Right lobe of liver (tissue), 6 donors: ENCODE results near the gene PDGFD. TPM values are rescaled to one million over a fixed set of nuclear protein-coding genes. Genes with fewer than 3 reads are reported as not detected.

Experiments
- ATAC-seq, 4 donors: fragments of 200-7000 bp; cut with Tn5 transposase; one replicate each; pipeline ENCODE4 v1.9.1; 2020; ENCODE audit warnings: mild to moderate bottlenecking in 4 of 4, moderate library complexity in 4 of 4
- DNase-seq, 3 donors: peaks; one replicate each; pipeline ENCODE4 v3.0.0-alpha.2; 2020
- H3K27ac ChIP-seq, 3 donors: fragments of 200-600 bp; one replicate each; pipeline ENCODE4 v1.8.0; 2022
- H3K27me3 ChIP-seq, 2 donors: fragments of 200-600 bp; one replicate each; pipeline ENCODE4 v1.8.0; 2022
- H3K36me3 ChIP-seq, 4 donors: fragments of 200-600 bp; sonication (generic) in 1 of 4; one replicate each; pipeline versions ENCODE4 v1.5.1 to v1.8.0; 2017 to 2022; ENCODE audit warnings: control low read depth in 1 of 4
- H3K4me1 ChIP-seq, 4 donors: fragments of 200-600 bp; sonication (generic) in 1 of 4; one replicate each; pipeline versions ENCODE4 v1.5.1 to v1.8.0; 2017 to 2022; ENCODE audit warnings: control low read depth in 1 of 4
- H3K4me3 ChIP-seq, 3 donors: fragments of 200-600 bp; one replicate each; pipeline ENCODE4 v1.8.0; 2022
- H3K9me3 ChIP-seq, 4 donors: fragments of 200-600 bp; sonication (generic) in 1 of 4; one replicate each; pipeline versions ENCODE4 v1.5.1 to v1.8.0; 2017 to 2022; ENCODE audit warnings: control low read depth in 1 of 4
- CTCF ChIP-seq, 4 donors: fragments of 200-600 bp in 3 of 4; fragments of 450-650 bp in 1 of 4; IDR thresholded peaks; one replicate each; pipeline versions ENCODE4 v1.5.1 to v1.8.0; 2016 to 2022; ENCODE audit warnings: antibody characterized with exemption in 4 of 4, mild to moderate bottlenecking in 2 of 4
- POLR2A ChIP-seq: fragments of 450-650 bp; IDR thresholded peaks from one replicate; pipeline ENCODE4 v1.6.1; 2017; ENCODE audit warnings: antibody characterized with exemption, mild to moderate bottlenecking
- WGBS: methylation state at CpG from one replicate; pipeline ENCODE4 v1.1.6; 2018; ENCODE audit warnings: low coverage, low lambda C conversion rate; ENCODE audit not compliant: insufficient coverage; ENCODE audit errors: missing lambda C conversion rate; 5-methylcytosine and 5-hydroxymethylcytosine counted together
- intact Hi-C, 2 donors: fragments of 100-400 bp; cut with DNase I; formaldehyde crosslinking; loops; one replicate each; pipeline versions ENCODE4 v1.11.2 to v1.14.1; 2022
- total RNA-seq, 6 experiments: library from RNA; depleted of rRNA in 2 of 6; stranded (reverse); fragments of >200 nt in 2 of 6; fragmentation: NEBNext Ultra II Directional in 3 of 6; extraction: Animal tissue kit (Norgen Biotek cat#: 25700) in 3 of 6; gene quantifications; one replicate each; pipeline versions ENCODE4 v1.1.0 to v1.2.4, GENCODE V29; 2016 to 2023
- donor health status: DM: no; HTN: yes; CAD: no.
- donor health status: DM: no; HTN: no; CAD: no.
- donor health status: DM: no; HTN: no; CAD: no.
- donor health status: DM: no; HTN: yes; CAD: no.
- donor health status: DM: no; HTN: yes; CAD: no.

The PDGFD gene
- total RNA-seq, 6 experiments from 2014 or later: 0.84 to 1.6 (median 1.1) TPM

- no peaks in the 10 kb centered on the region for H3K27me3 ChIP-seq
- intact Hi-C loops: no loop called here
- ATAC-seq (no peak), DNase-seq (no peak)
- H3K9me3 ChIP-seq: no peaks in the 10 kb centered on the region
- no peak overlapping the region for H3K27ac ChIP-seq
- 42% methylated on average over 2 of the region's 2 CpGs for WGBS
- no peak overlapping the region for H3K4me3 ChIP-seq
- no peaks in the 10 kb centered on the region for H3K4me1 ChIP-seq
- no peaks in the 10 kb centered on the region for H3K36me3 ChIP-seq
- TF ChIP-seq CTCF (IDR thresholded peaks at IDR 0.05) (no peak), POLR2A (no peak)
Measured at GRCh38 chr11:104092744-104093143, 71.2 kb downstream of the PDGFD start.

- Histone ChIP-seq H3K27me3 (no peaks in the 10 kb centered on the region), H3K9me3 (no peaks in the 10 kb centered on the region), H3K27ac (no peak overlapping the region), H3K4me3 (no peak overlapping the region), H3K4me1 (no peaks in the 10 kb centered on the region), H3K36me3 (no peaks in the 10 kb centered on the region)
- DNase-seq (no peak), ATAC-seq (no peak)
- 61% methylated on average over 4 of the region's 4 CpGs for WGBS
- intact Hi-C loops: no loop called here
- TF ChIP-seq POLR2A: no peak
- no peak for TF ChIP-seq CTCF (IDR thresholded peaks at IDR 0.05)
Measured at GRCh38 chr11:104091281-104092096, 72.5 kb downstream of the PDGFD start.

DNA sequence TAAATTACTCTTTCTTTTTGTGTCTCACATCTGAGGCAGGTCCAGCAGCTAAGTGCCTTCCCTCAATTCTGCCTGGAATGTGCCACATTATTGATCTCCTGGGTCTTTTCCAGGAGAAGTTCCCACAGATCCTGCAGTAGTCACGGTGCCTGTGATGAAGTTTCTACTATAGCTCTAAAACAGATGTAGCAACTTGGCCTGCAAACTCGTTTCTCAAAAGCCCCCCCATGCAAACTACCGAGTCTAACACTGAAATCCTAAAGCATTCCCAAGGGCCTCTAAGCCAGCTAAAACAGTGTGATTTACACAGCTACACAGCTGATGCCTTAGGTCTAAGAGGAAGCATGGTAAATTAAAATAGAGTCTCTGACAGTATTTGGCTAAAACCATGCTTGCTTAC, 73.2 kb downstream of the PDGFD start:
- intact Hi-C loops: no loop called here
- no peaks in the 10 kb centered on the region for H3K4me1 ChIP-seq
- H3K27me3 ChIP-seq: no peaks in the 10 kb centered on the region
- no peak overlapping the region for H3K4me3 ChIP-seq
- no peak for DNase-seq
- no peaks in the 10 kb centered on the region for H3K36me3 ChIP-seq
- no peaks in the 10 kb centered on the region for H3K9me3 ChIP-seq
- ATAC-seq: no peak
- H3K27ac ChIP-seq: no peak overlapping the region
- WGBS: 33% methylated on average over 3 of the region's 3 CpGs
- no peak for TF ChIP-seq POLR2A
- no peak for TF ChIP-seq CTCF (IDR thresholded peaks at IDR 0.05)

DNA sequence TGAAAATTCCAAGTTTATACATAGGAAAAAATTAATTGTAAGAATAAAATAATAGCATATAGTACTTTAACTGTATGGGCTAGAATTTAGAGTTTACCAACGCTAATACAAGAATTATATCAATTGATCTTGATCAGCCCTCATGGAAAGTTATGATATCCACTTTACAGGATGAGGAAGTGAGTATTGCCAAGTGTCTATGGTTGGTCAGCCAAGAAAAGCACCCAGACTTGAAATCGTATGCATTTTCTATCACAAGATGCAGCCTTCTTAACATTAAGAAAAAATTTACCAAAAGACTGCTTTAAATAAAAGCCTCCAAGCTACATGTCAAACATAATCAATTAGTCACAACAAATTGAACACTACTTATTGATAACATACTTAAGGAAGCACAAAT, 74.5 kb downstream of the PDGFD start:
- no peak overlapping the region for H3K4me3 ChIP-seq
- ATAC-seq: no peak
- 36% methylated on average over 2 of the region's 2 CpGs for WGBS
- no peak overlapping the region for H3K27ac ChIP-seq
- no peaks in the 10 kb centered on the region for H3K36me3 ChIP-seq
- intact Hi-C loops: no loop called here
- H3K4me1 ChIP-seq: no peaks in the 10 kb centered on the region
- no peaks in the 10 kb centered on the region for H3K9me3 ChIP-seq
- DNase-seq: no peak
- TF ChIP-seq CTCF (IDR thresholded peaks at IDR 0.05): no peak
- TF ChIP-seq POLR2A: no peak
- no peaks in the 10 kb centered on the region for H3K27me3 ChIP-seq
